ENCODE results near the gene CARD9.

The CARD9 gene

GRCh38 chr9:136318776-136319241 lies 54.7 kb downstream of the CARD9 start:
- DNase-seq, result no peak

GRCh38 chr9:136318111-136318775 lies 55.2 kb downstream of the CARD9 start:
- DNase-seq, result no peak

GRCh38 chr9:136317695-136318094 lies 55.8 kb downstream of the CARD9 start:
- no peak for DNase-seq

GRCh38 chr9:136316896-136317676 lies 56.4 kb downstream of the CARD9 start:
- DNase-seq, result no peak

- DNase-seq, result no peak
Measured at GRCh38 chr9:136316271-136316751, 57.2 kb downstream of the CARD9 start.

- DNase-seq, result no peak
Measured at GRCh38 chr9:136314944-136315343, 58.5 kb downstream of the CARD9 start.

- no peak for DNase-seq
Measured at GRCh38 chr9:136314056-136314416, 59.4 kb downstream of the CARD9 start.

Measured in activated CD8-positive, alpha-beta memory T cell treated with anti-CD3 and anti-CD28 coated beads for 24 hours (primary cell).